Stimulated activated CD4-positive, alpha-beta T cell treated with anti-CD3 and anti-CD28 coated beads, Interleukin-1b, Interleukin-23, amount 100 ng/mL, for 4 hours (primary cell): Measurements from ENCODE around the gene IDH2.
"Not testable (repeated sequence)": the region's sequence is repeated elsewhere in the genome, so short reads cannot be mapped to it uniquely, and the experiment has no call there.

Experiments used
- DNase-seq, 2 donors: peaks; one replicate each; pipeline ENCODE4 v3.0.0-alpha.2; 2020; ENCODE audit warnings: low read depth in 2 of 2

The IDH2 gene

GRCh38 chr15:90101969-90102890, at the start of gene IDH2:
Gene IDH2 (minus strand): TSS chr15:90102468. CDS start chr15:90102390, 78 bp downstream.
- DNase-seq, result peak; percentile 41 to 75

GRCh38 chr15:90150551-90150950, 48.3 kb upstream of the IDH2 start:
- not testable (repeated sequence) for DNase-seq

- no peak for DNase-seq
Observed at GRCh38 chr15:90149609-90150340, 47.5 kb upstream of the IDH2 start.

GRCh38 chr15:90146198-90146761, 44.0 kb upstream of the IDH2 start:
- DNase-seq, result not testable (repeated sequence)

- no peak for DNase-seq
Observed at GRCh38 chr15:90145761-90146160, 43.5 kb upstream of the IDH2 start.

DNA sequence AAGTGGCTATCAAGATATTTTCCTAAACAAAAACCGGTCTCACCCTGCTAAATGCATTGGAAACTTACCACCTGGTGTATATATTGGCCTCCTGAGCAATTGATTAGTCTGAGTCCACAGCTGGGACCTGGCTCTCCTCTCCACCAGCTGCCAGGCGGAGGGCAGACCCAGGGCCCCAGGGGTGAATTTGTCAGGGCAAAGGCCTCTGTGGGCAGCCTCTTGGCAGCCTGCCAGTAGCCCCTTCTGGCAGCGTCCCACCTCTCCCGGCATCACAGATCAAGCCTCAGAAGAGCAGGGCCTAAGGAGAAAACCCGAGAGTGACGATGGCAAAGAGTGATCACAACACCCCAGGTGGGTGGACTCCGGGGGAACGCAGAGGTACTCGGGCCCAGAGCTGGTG, 43.0 kb upstream of the IDH2 start:
- DNase-seq, result no peak

GRCh38 chr15:90143166-90143655, 40.9 kb upstream of the IDH2 start:
- DNase-seq, result peak; percentile 45 to 48

- DNase-seq, result peak; percentile 12 to 27
Observed at GRCh38 chr15:90142216-90143165, 40.2 kb upstream of the IDH2 start.

DNA sequence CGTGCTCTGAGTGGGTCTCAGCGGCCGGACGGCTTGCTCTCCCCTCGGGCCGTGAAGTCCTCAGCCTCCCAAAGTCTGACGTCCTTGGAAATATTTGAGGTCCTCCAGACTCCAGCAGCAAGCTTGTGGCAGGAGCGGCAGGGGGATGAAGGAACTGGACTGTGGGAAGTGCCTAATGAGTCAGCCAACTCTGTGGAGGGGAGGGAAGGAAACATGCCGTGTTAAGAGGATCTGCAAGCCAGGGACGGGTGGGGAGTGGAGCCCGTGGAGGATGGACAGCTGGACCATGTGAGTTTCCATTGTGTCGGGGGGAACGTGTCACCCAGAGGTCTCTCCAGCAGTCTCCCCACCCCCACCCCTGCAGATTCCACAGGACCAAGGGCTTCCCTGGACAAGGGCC, 39.4 kb upstream of the IDH2 start:
- no peak for DNase-seq

GRCh38 chr15:90139549-90139948, 37.3 kb upstream of the IDH2 start:
- DNase-seq, result not testable (repeated sequence)

GRCh38 chr15:90138071-90138833, 36.0 kb upstream of the IDH2 start:
- no peak for DNase-seq

- DNase-seq, result no peak
Observed at GRCh38 chr15:90132437-90132836, 30.2 kb upstream of the IDH2 start.

- DNase-seq, result no peak
Observed at GRCh38 chr15:90131848-90132247, 29.6 kb upstream of the IDH2 start.

GRCh38 chr15:90130291-90130690, 28.0 kb upstream of the IDH2 start:
- DNase-seq, result no peak

- DNase-seq, result no peak
Observed at GRCh38 chr15:90126596-90127435, 24.5 kb upstream of the IDH2 start.

GRCh38 chr15:90126022-90126421, 23.8 kb upstream of the IDH2 start:
- no peak for DNase-seq

GRCh38 chr15:90124507-90124906, 22.2 kb upstream of the IDH2 start:
- no peak for DNase-seq

GRCh38 chr15:90121086-90121485, 18.8 kb upstream of the IDH2 start:
- DNase-seq, result no peak

- DNase-seq, result no peak
Observed at GRCh38 chr15:90119367-90119766, 17.1 kb upstream of the IDH2 start.
